GM13976 (cell line): ENCODE data around the gene ORC2.

Experiments used
- DNase-seq: peaks from one replicate; pipeline ENCODE4 v3.0.0; 2012; ENCODE audit warnings: low spot score
- CTCF ChIP-seq: IDR thresholded peaks from 2 replicates; pipeline ENCODE4 v1.5.1; 2012; ENCODE audit warnings: borderline replicate concordance, mild to moderate bottlenecking; ENCODE audit not compliant: insufficient read depth; ENCODE audit errors: extremely low read depth, missing control alignments, control extremely low read depth
- in situ Hi-C: fragments of 300-500 bp; cut with MboI; formaldehyde crosslinking; loops from one replicate; pipeline ENCODE4 v1.12.0; 2022; ENCODE audit warnings: low sequenced_read_pairs, mixed read lengths, inconsistent platforms; ENCODE audit not compliant: unreplicated experiment

The ORC2 gene

DNA sequence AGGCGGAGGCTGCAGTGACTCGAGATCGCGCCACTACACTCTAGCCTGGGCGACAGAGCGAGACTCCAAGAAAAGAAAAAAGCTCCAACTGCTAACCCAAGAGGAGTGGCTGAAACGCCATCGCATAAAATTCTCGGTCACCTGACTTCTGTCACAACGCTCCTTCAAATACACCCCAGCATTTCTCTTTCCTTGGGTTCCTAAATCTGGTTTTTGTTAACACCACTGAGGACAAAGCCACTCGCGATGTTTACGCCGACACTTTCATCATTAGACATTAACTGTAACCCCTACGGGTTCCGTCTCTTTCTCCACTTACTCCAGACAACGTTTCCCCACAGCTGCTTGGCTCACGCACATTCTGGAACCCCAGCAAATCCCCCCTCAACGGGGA lies 99.7 kb downstream of the ORC2 start:
- DNase-seq: no peak
- in situ Hi-C loops: no loop called here
- no peak for TF ChIP-seq CTCF

DNA sequence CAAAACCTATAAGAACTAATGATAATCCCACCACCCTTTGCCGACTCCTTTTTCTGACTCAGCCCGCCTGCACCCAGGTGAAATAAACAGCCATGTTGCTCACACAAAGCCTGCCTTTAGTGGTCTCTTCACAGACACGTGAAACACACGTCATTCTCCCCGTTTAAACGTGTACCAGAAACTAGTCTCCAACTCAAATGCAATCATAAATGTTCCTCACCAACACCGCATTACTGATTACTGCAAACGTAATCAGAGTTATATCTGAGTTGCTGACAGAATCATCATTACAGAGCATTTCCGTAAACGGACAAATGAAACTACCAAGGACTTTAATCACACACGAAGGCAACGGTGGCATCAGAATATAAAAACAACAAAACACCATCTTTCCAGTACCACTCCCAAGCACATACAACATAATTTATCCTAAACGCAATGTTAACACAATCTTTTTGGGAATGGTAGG lies 100.9 kb downstream of the ORC2 start:
- DNase-seq: peak; percentile 48
- no peak for TF ChIP-seq CTCF
- in situ Hi-C loops: no loop called here

DNA sequence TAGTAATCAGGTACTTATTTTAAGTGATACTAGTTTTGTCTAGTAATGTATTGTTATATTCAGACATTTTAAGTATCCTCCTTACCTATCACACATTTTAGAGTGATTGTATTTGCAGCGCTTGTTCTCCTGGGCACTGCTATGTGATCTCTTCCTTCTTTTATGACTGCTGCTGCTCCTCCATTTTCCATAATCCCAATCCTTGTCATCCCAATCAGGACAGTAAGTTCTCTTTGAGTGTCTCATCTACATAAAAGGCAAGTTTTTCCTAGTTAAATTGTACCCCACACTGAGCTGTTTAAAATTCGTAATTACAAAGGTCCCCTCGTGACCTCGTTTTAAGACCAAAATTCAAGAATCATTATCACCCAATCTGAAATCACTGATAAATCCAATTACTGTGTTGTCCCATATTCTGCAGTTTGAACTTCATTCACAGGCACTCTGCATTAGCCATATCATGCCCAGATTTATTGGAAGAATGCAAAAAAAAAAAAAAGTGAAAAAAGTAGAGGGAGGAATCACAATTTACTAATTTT lies 101.8 kb downstream of the ORC2 start:
- no peak for DNase-seq
- no peak for TF ChIP-seq CTCF
- in situ Hi-C loops: no loop called here

DNA sequence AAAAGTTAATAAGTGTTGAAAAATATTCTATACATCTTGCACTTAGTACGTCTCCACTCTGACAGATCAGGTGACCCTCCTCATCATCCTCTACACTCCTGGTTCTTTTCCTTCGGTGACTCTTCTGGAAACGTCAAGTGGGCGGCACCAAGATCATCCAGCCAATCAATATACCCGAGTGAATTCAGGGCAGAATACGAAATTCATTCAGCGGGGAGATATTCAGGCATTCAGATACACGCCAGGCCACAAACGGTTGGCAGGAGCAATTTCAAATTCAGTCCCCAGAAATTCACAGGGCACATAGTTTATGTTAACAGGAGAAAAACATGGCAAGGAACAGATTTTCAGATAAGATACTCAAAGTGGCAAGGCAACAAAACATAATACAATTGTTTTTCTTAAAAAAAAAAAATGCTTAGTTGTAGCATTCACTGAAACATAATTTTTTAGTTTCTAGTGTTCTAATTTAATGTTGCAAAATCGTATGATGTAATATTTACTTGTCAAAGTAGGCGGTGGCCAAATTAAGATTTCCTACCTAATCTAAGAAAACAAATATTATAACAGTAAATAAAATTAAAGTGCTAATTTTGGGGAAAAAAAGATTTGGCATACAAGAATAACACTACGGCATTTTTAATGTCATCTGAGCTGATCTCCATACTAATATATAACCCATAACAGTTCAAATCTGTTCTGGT lies 103.2 kb downstream of the ORC2 start:
- in situ Hi-C loops: no loop called here
- TF ChIP-seq CTCF: no peak

More for the DNA sequence above, 103.2 kb downstream of the ORC2 start:
- no peak for DNase-seq
